ENCODE measurements around the gene RASAL2. TPM values are rescaled to one million over a fixed set of nuclear protein-coding genes. Genes with fewer than 3 reads are reported as not detected.
A peak's percentile ranks its signal among the peaks of the same experiment; 100 is the strongest.

The RASAL2 gene
- total and polyA plus RNA-seq, 2 of the 13 experiments (the other 11 are each of a cell fraction or from before 2014, with no cell fraction given), result 5.4 to 5.9 TPM

GRCh38 chr1:178530037-178530402 is 436.1 kb downstream of the RASAL2 start:
- ATAC-seq (peak; percentile 31), DNase-seq (ENCODE audit: low spot score) (peak; percentile 59), FAIRE-seq (no peak)
- peaks cover 0 to 10% of the 10 kb centered on the region in 2 experiments; a peak in 2 of 5 replicates for H3K27me3 ChIP-seq (ENCODE audit: control insufficient read depth in 1 of 2, insufficient read depth in 2 of 2, low read length in 2 of 2)
- H3K9me3 ChIP-seq (ENCODE audit: low read length), result no peaks in the 10 kb centered on the region
- no peaks in the 10 kb centered on the region for H4K20me1 ChIP-seq (ENCODE audit: insufficient read depth, low read length)
- no peaks in the 10 kb centered on the region for H3K36me3 ChIP-seq (replicated peaks in 1 of 2; ENCODE audit: control insufficient read depth in 1 of 2, insufficient read depth in 2 of 2, low read length in 2 of 2)
- no peak overlapping the region for H3K27ac ChIP-seq (ENCODE audit: extremely low read length, insufficient read depth, low read length)
- CTCF ChIA-PET (ENCODE audit: low intra/inter-chr PET ratio, low total read pairs), result no interaction called here
- H3K4me1 ChIP-seq (ENCODE audit: insufficient read depth, low read length), result peaks cover 45% of the 10 kb centered on the region
- intact Hi-C loops (cut with micrococcal nuclease; ENCODE audit: unreplicated experiment) (loop anchor here (10.0 kb wide), 1 partner anchor 255 kb away; no protein-coding TSS in a partner anchor), in situ Hi-C loops (cut with HindIII; ENCODE audit: extremely low pct_ligation_motif_present, low pct_unique_long_range_greater_than_20kb) (loop anchor here (5.0 kb wide), 3 partner anchors 218 to 472 kb away; no protein-coding TSS in a partner anchor)
- no TSS peak for BruUV-seq (replicated peaks)
- TF ChIP-seq ZBED4 (CRISPR knock-in tag; IDR thresholded peaks at IDR 0.05; ENCODE audit: borderline replicate concordance), result 0 out of 2 replicates have a peak, but pooled peaks have one; percentile 0
- TF ChIP-seq FOSL1 (CRISPR knock-in tag; IDR thresholded peaks at IDR 0.05; ENCODE audit: borderline replicate concordance), result 0 out of 2 replicates have a peak, but pooled peaks have one; percentile 15
- no peak for TF ChIP-seq ZNF773 (CRISPR knock-in tag; IDR thresholded peaks at IDR 0.05; ENCODE audit: borderline replicate concordance)
- peak; percentile 84 for TF ChIP-seq ATF3 (CRISPR knock-in tag; IDR thresholded peaks at IDR 0.05)
- TF ChIP-seq TEAD3 (CRISPR knock-in tag; optimal IDR thresholded peaks at IDR 0.05; ENCODE audit: borderline replicate concordance), result peak; percentile 65
- peak; percentile 94 for TF ChIP-seq FOSL2 (CRISPR knock-in tag; IDR thresholded peaks at IDR 0.05)
- TF ChIP-seq NFRKB (IDR thresholded peaks at IDR 0.05), result no peak
- peak; percentile 43; the same call in 1 of the 2 replicates for TF ChIP-seq SAP130 (CRISPR knock-in tag; IDR thresholded peaks at IDR 0.05; ENCODE audit: low read depth)
- TF ChIP-seq JUN (CRISPR knock-in tag; IDR thresholded peaks at IDR 0.05), result 0 out of 2 replicates have a peak, but pooled peaks have one; percentile 65
- TF ChIP-seq KDM1A (CRISPR knock-in tag; IDR thresholded peaks at IDR 0.05), result peak; percentile 53; the same call in 1 of the 2 replicates
- TF ChIP-seq ZNF770 (CRISPR knock-in tag; IDR thresholded peaks at IDR 0.05), result peak; percentile 83
- H3K4me3 ChIP-seq (replicated peaks in 1 of 3; ENCODE audit: insufficient read depth in 1 of 3, low read depth in 2 of 3, low read length in 3 of 3), result no peak overlapping the region
- H2AFZ ChIP-seq (ENCODE audit: low read length), result no peak overlapping the region
- WGBS (ENCODE audit: low lambda C conversion rate), result no CpG with 5 or more reads among the region's 2 CpGs
- H3K79me2 ChIP-seq (ENCODE audit: insufficient read depth, low read length), result no peaks in the 10 kb centered on the region
- POLR2A ChIA-PET, result interaction anchor here (0.7 to 1.4 kb wide), 2 partner anchors 12 to 195 kb away, joined by 3 to 6 read pairs; partner anchors contain the start of gene RALGPS2
- H3K4me2 ChIP-seq (ENCODE audit: low read depth, low read length), result peak overlapping the region; percentile 58
- no peak overlapping the region for H3K9ac ChIP-seq (ENCODE audit: insufficient read depth, low read depth, low read length)

Data from HepG2 (cell line).